Kidney epithelial cell (primary cell): Measurements from ENCODE around the gene NCKAP5. TPM values are rescaled to one million over a fixed set of nuclear protein-coding genes. Genes with fewer than 3 reads are reported as not detected.

Experiments
- DNase-seq: peaks from one replicate; pipeline ENCODE4 v3.0.0-alpha.2; 2010; ENCODE audit warnings: low read depth
- H3K27me3 ChIP-seq: 2 replicates; pipeline ENCODE4 v1.6.0; 2011; ENCODE audit warnings: low read length; ENCODE audit not compliant: control insufficient read depth, insufficient read depth
- H3K36me3 ChIP-seq: 2 replicates; pipeline ENCODE4 v1.5.1; 2011; ENCODE audit warnings: low read length; ENCODE audit not compliant: control insufficient read depth, insufficient read depth
- H3K4me3 ChIP-seq: 2 replicates; pipeline ENCODE4 v1.5.1; 2011; ENCODE audit warnings: low read depth, mild to moderate bottlenecking, control low read depth, low read length
- total RNA-seq: library from RNA; depleted of rRNA; stranded (reverse); fragments of >200 nt; gene quantifications from 2 replicates; pipeline ENCODE4 v1.2.3, GENCODE V29; 2015
- TF ChIP-seq, protein P1 (sequence below): IDR thresholded peaks from 2 replicates; pipeline ENCODE4 v1.5.1; 2011; ENCODE audit warnings: mild to moderate bottlenecking, moderate library complexity, low read length, control low read depth, inconsistent platforms; ENCODE audit not compliant: insufficient read depth, poor library complexity, severe bottlenecking

Gene NCKAP5
- total RNA-seq, 1 donor from 2014 or later = 0.33 TPM

- Histone ChIP-seq H3K4me3 (no peak overlapping the region), H3K36me3 (peaks cover 9% of the 10 kb centered on the region), H3K27me3 (no peaks in the 10 kb centered on the region)
- DNase-seq = no peak
- TF ChIP-seq, protein P1, sequence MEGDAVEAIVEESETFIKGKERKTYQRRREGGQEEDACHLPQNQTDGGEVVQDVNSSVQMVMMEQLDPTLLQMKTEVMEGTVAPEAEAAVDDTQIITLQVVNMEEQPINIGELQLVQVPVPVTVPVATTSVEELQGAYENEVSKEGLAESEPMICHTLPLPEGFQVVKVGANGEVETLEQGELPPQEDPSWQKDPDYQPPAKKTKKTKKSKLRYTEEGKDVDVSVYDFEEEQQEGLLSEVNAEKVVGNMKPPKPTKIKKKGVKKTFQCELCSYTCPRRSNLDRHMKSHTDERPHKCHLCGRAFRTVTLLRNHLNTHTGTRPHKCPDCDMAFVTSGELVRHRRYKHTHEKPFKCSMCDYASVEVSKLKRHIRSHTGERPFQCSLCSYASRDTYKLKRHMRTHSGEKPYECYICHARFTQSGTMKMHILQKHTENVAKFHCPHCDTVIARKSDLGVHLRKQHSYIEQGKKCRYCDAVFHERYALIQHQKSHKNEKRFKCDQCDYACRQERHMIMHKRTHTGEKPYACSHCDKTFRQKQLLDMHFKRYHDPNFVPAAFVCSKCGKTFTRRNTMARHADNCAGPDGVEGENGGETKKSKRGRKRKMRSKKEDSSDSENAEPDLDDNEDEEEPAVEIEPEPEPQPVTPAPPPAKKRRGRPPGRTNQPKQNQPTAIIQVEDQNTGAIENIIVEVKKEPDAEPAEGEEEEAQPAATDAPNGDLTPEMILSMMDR = no peak
Measured at GRCh38 chr2:132641819-132642218, 926.4 kb downstream of the NCKAP5 start.

- Histone ChIP-seq H3K36me3 (peaks cover 6% of the 10 kb centered on the region), H3K4me3 (no peak overlapping the region), H3K27me3 (no peaks in the 10 kb centered on the region)
- TF ChIP-seq, protein P1 = no peak
- no peak for DNase-seq
Measured at GRCh38 chr2:132640116-132640515, 928.1 kb downstream of the NCKAP5 start.

DNA sequence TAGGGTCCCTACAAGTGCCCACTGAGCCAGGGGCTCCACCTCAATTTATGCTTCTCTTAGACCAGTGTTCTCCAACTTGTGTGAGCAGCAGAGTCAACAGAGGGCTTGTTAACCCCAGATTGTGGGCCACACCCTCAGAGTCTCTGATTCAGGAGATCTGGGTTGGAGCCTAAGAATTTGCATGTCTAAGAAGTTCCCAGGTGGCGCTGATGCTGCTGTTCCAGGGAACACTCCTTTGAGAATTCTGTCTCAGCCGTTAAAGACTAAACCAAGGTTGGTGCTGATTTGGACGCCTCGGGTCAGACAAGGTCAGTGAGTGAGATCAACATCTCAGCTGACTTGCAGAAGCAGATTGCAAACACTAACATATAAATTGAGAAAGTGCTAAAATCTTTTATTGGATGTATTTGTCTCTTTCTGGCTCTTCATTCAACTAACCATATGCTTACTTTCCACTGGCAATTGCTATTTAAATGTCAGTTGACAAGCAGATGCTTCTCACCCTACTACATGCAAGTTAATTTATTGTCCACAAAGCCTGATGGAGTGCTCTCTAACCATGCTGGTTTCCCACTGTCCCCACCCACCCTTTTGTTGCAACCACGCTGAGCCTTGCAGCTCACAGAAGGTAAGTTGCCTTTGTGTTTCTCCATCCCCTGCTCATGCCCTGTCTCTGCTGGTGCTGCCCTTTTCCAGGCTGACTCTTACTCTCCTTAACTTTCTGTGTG, 929.8 kb downstream of the NCKAP5 start:
- TF ChIP-seq, protein P1 = no peak
- Histone ChIP-seq H3K27me3 (no peaks in the 10 kb centered on the region), H3K36me3 (peaks cover 3% of the 10 kb centered on the region), H3K4me3 (no peak overlapping the region)
- DNase-seq = no peak

GRCh38 chr2:132636346-132636745, 931.9 kb downstream of the NCKAP5 start:
- no peak overlapping the region for H3K4me3 ChIP-seq
- no peaks in the 10 kb centered on the region for H3K36me3 ChIP-seq
- H3K27me3 ChIP-seq = no peaks in the 10 kb centered on the region
- no peak for DNase-seq
- TF ChIP-seq, protein P1 = no peak

DNA sequence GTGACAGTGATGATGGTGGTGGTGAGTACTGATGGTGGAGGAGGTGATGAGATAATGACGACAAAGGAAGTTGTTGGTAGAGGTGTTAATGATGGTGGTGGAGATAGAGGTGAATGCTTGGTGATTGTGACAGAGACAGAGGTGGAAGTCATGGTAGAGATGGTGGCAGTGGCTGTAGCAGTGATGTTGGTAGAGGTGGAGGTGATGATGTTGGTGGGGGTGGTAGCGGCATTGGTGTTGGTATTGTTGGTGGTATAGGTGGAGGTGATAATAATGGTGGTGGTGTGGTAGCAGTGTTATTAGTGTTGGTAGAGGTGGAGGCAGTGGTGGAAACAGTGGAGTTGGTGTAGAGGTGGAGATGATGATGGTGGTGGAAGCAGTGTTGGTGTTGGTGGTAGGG, 934.6 kb downstream of the NCKAP5 start:
- H3K36me3 ChIP-seq = no peaks in the 10 kb centered on the region
- H3K4me3 ChIP-seq = no peak overlapping the region
- H3K27me3 ChIP-seq = no peaks in the 10 kb centered on the region
- no peak for DNase-seq
- TF ChIP-seq, protein P1 = no peak
